Measurements from ENCODE around the gene KIAA1958.

DNA sequence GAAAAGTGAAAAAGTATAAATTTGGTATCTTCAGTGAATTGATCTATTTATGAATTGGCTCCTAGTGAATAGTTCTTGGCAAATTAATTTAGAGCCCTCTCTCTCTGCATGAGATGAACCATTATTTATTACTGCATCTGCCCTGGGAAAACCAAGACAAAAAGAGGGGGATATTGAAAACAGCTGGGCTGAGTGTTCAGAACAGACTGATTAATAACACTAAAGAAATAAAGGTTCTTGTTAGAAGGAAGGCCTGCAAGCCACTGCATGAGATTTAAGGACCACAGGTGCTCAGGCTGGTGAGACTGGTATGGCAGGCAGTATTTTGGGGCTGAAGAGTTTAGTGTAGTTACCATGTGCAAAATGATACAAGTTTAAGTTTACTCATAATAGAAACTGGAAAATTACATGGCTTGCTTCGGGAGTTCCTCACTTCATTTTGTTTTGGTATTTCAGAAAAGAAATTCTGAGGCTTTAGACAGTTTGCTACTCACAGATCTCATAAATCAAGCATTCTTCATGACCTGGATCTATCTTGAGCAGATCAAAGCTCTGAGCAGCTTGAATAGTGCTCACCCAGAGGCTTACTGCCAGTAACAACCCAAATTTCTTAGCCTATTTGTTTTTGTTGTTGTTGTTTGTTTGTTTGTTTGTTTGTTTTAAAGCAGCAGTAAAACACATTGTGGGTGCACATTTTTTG lies 56.1 kb downstream of the KIAA1958 start:
- no peak for TF ChIP-seq POLR2A (IDR thresholded peaks at IDR 0.05)
- TF ChIP-seq, protein P1, sequence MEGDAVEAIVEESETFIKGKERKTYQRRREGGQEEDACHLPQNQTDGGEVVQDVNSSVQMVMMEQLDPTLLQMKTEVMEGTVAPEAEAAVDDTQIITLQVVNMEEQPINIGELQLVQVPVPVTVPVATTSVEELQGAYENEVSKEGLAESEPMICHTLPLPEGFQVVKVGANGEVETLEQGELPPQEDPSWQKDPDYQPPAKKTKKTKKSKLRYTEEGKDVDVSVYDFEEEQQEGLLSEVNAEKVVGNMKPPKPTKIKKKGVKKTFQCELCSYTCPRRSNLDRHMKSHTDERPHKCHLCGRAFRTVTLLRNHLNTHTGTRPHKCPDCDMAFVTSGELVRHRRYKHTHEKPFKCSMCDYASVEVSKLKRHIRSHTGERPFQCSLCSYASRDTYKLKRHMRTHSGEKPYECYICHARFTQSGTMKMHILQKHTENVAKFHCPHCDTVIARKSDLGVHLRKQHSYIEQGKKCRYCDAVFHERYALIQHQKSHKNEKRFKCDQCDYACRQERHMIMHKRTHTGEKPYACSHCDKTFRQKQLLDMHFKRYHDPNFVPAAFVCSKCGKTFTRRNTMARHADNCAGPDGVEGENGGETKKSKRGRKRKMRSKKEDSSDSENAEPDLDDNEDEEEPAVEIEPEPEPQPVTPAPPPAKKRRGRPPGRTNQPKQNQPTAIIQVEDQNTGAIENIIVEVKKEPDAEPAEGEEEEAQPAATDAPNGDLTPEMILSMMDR (IDR thresholded peaks at IDR 0.05) = no peak
